ENCODE results near the gene DCHS1. TPM values are rescaled to one million over a fixed set of nuclear protein-coding genes. Genes with fewer than 3 reads are reported as not detected.

Gene DCHS1
- total RNA-seq, 1 donor from 2014 or later = 1.4 TPM

GRCh38 chr11:6673523-6674218 lies 18.1 kb upstream of the DCHS1 start:
- no peak for ATAC-seq

- no peak for ATAC-seq
These were observed 16.4 kb upstream of the DCHS1 start for GRCh38 chr11:6671991-6672390.

- no peak for ATAC-seq
These were observed 14.7 kb upstream of the DCHS1 start for GRCh38 chr11:6670202-6670830.

- ATAC-seq = no peak
These were observed 12.2 kb upstream of the DCHS1 start for GRCh38 chr11:6667733-6668374.

DNA sequence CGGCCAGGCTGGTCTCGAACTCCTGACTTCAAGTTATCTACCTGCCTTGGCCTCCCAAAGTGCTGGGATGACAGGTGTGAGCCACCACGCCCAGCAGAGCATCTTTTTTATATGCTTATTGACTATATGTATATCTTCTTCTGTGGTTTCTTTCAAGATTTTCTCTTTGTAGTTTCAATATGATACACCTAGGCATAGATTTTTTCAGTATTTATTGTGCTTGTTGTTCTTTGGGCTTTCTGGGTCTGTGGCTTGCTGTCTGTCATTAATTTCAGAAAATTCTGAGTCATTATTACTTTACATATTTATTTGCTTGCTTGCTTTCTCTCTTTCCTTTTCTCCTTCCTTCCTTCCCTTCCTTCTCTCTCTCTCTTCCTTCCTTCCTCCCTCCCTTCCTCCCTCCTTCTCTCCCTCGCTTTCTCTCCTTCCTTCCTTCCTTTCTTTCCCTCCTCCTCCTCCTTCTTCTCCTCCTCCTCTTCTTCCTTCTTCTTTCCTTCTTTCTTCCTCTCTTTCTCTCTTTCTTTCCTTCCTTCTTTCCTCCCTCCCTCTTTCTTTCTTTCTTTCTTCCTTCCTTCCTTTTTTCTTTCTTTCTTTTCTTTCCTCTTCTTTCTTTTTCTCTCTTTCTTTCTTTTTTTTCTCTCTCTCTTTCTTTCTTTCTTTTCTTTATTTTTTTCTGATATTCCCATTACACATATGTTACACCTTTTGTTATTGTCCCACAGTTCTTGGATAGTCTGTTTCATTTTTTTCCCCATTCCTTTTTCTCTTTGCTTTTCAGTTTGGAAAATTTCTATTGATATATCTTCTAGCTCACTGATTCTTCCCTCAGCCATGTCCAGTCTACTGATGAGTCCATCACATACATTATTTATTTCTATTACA lies 10.9 kb upstream of the DCHS1 start:
- no peak for ATAC-seq

GRCh38 chr11:6664551-6664950 lies 8.9 kb upstream of the DCHS1 start:
- ATAC-seq = no peak

DNA sequence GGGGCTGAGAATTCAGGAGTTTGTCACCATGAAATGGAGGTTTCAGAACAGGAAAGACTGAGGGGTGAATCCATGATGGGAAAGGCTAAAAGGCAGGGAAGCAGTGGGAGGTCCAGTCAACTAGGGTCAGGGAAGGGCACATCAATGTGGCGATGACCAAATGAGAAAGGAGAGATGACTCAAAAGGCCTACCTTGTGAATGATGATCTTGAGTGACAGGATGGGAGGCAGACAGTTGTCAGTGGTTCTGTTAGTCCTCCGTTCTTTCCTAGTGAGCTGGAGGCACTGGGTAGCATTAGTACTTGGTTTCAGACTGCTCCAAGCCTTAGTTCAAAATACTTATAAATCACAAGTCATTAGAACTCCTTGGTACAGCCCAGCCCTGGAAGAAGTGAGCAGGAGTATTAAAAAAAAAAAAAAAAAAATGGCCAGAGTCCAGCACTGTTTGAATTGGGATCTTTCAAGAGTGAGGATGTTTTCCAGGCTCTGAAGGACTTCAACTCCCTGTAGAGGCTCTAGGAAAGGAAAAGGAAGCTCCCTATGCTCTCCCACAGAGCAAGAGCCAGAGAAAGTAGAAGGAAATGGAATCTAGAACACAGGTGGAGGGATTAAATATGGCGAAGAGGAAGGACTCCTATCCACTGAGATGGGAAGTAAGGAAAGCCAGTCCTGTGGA lies 8.3 kb upstream of the DCHS1 start:
- ATAC-seq = no peak

DNA sequence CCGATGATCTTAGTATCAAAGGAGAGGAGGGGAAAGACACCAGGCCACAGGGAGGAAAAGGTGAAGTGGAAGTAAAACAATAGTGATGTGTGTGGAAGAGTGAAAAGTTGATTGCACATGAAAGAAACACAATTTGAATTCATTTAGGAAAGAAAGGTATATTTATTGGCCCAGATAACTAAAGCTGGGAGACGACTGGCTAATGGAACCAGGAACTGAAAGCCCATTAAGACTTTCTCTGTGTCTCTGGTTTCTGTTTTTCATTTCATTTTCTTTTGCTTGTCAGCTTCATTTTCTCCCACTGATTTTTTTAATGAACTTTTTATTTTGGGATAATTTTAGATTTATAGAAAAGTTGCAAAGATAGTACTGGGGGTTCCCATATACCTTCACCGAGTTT lies 5.1 kb upstream of the DCHS1 start:
- no peak for ATAC-seq

- ATAC-seq = no peak
These were observed 3.0 kb upstream of the DCHS1 start for GRCh38 chr11:6658647-6659046.

- ATAC-seq = no peak
These were observed 1.7 kb upstream of the DCHS1 start for GRCh38 chr11:6657346-6657745.

DNA sequence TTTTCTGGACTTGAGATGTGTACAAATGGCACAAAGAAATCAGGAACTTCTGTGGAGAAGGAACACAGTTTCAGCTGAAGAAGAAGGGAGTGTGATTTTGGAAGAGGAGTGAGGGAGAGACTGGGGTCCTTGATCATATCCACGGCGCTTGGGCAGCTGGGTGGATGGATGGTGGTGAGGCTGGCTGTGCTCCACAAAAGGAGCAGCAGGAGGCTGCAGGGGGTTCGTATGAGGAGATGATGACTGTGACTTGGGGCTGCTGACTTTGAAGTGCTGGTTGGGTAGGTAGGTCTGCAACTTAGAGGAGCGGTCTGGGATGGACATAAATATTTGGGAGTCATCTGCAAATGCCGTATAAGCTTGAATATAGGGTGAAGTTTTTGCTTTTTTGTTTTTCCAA lies 1.3 kb upstream of the DCHS1 start:
- ATAC-seq = no peak

DNA sequence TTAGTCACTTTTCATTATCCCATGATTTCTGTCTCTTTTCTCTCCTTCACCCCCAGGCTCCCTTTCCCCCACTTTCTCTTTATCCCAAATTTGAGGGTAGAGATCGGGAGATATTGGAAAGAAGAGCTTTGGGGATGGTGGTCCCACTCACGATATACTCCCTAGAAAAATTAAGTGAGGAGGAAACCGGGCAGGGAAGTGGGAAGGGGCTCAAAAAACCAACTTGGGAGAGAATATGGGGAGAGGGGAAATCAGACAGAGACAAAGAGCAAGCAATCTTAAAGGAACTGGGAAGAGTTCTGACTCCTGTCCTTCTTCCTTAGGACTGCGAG lies 941 bp upstream of the DCHS1 start:
- ATAC-seq = no peak

GRCh38 chr11:6655020-6655789 lies 404 bp downstream of the DCHS1 start:
- ATAC-seq = peak; percentile 30

GRCh38 chr11:6654281-6655019 lies 1.2 kb downstream of the DCHS1 start:
- ATAC-seq = no peak

DNA sequence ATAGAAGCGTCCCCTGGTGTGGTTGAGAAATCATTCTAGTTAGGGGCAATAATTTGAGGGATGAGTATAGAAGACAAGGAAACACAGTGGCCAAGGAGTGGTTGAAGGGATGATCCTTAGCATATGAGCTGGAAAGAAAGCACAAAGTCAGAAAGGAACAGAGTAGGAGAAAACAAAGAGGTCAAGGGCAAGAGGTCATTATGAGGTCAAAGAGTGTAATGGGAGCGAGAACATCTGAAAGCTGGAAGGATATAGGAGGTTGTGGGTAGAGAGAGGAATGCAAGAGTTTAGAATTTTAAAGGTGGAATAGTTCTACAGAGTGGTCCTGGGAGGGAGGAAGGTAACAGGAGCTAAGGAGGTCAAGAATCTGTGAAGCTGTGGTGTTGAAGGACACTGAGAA lies 2.0 kb downstream of the DCHS1 start:
- no peak for ATAC-seq

GRCh38 chr11:6653097-6653496 lies 2.5 kb downstream of the DCHS1 start:
- ATAC-seq = no peak

GRCh38 chr11:6652182-6652581 lies 3.4 kb downstream of the DCHS1 start:
- no peak for ATAC-seq

GRCh38 chr11:6650980-6651379 lies 4.6 kb downstream of the DCHS1 start:
- no peak for ATAC-seq

DNA sequence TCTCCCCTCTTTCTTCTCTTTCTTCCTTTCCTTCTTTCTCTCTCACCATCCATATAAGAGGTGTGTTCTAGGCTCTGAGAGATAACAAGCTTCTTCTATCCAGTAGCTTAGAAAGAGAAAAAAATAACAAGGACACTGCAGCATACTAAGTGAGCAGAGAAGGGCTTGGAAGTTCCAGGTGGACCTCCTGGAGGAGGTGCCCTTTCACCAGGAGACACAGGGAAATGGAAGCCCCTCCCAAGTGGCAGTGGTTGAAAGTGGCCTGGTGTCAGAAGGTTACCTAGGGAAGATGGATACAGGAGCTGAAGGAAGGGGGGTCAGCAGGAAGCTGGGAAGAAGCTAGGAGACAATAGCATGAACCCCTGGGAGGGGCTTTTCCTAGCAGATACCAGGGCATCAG lies 5.5 kb downstream of the DCHS1 start:
- no peak for ATAC-seq

DNA sequence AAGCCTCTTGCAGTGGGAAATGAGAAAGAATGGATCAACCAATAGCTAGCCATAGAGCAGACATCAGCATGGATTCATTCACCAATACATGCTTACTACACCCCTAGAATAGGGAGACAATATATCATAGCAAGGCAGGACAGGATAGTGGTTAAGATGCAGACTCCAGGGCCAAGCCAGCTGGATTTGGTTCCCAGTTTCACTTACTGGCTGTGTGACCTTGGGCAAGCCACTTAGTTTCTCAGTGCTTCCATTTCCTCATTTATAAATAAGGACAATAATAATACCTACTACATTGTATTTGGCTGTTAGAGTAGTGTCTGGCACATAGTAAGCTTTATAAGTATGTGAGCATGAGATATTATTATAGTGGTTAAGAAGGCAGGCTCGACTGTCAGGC lies 7.1 kb downstream of the DCHS1 start:
- no peak for ATAC-seq

- no peak for ATAC-seq
These were observed 7.8 kb downstream of the DCHS1 start for GRCh38 chr11:6647836-6648235.

All from esophagus mucosa (tissue), 1 donor.